Skeletal muscle tissue (tissue), 4 donors: Measurements from ENCODE around the gene MAML3. TPM values are rescaled to one million over a fixed set of nuclear protein-coding genes. Genes with fewer than 3 reads are reported as not detected.

Experiments used
- H3K27ac ChIP-seq: one replicate; pipeline ENCODE4 v1.7.0; 2013; ENCODE audit warnings: mild to moderate bottlenecking, low read depth, low read length, inconsistent platforms
- H3K27me3 ChIP-seq, 3 donors: one replicate each; pipeline ENCODE4 v1.7.0; 2013; ENCODE audit warnings: low read length in 3 of 3; ENCODE audit not compliant: control insufficient read depth in 3 of 3, insufficient read depth in 3 of 3
- H3K36me3 ChIP-seq, 3 donors: one replicate each; pipeline ENCODE4 v1.7.0; 2013; ENCODE audit warnings: low read length in 3 of 3; ENCODE audit not compliant: control insufficient read depth in 3 of 3, insufficient read depth in 3 of 3
- H3K4me1 ChIP-seq, 3 donors: one replicate each; pipeline ENCODE4 v1.7.0; 2013; ENCODE audit warnings: low read length in 3 of 3, mild to moderate bottlenecking in 3 of 3; ENCODE audit not compliant: control insufficient read depth in 3 of 3, insufficient read depth in 3 of 3
- H3K4me3 ChIP-seq, 3 donors: one replicate each; pipeline ENCODE4 v1.7.0; 2013; ENCODE audit warnings: low read length in 3 of 3
- H3K9ac ChIP-seq, 3 donors: one replicate each; pipeline ENCODE4 v1.7.0; 2013; ENCODE audit warnings: low read length in 3 of 3, mild to moderate bottlenecking in 3 of 3, moderate library complexity in 2 of 3, low read depth in 1 of 3
- H3K9me3 ChIP-seq, 3 donors: one replicate each; pipeline ENCODE4 v1.7.0; 2013; ENCODE audit warnings: low read length in 3 of 3; ENCODE audit not compliant: control insufficient read depth in 3 of 3
- total RNA-seq: library from RNA; depleted of rRNA; stranded (reverse); fragments of >200 nt; gene quantifications from one replicate; pipeline ENCODE4 v1.2.3, GENCODE V29; 2014
- donor health status: Osteomylitis.

The MAML3 gene
- total RNA-seq, 1 donor from 2014 or later = 3.1 TPM

DNA sequence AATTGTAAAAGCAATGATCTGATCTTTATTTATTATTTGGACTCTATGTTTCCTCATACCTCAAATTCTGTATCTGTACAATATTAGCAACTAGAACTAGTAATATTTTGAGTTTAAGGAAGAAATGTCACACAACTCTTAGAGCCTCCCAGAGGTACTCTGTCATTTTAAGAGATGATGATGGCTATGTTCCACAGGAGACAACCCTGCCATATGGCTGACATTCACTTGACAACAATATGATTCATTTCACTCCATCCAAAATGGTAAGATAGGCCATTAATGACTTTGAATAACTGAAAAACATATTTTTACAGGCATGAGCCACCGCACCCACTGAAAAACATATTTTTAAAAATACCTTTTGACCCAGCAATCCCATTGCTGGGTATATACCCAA is 190.3 kb downstream of the MAML3 start:
- Histone ChIP-seq H3K4me1 (peaks cover 0 to 3% (median 0%) of the 10 kb centered on the region in 3 donors), H3K4me3 (no peak overlapping the region), H3K9me3 (no peaks in the 10 kb centered on the region)

DNA sequence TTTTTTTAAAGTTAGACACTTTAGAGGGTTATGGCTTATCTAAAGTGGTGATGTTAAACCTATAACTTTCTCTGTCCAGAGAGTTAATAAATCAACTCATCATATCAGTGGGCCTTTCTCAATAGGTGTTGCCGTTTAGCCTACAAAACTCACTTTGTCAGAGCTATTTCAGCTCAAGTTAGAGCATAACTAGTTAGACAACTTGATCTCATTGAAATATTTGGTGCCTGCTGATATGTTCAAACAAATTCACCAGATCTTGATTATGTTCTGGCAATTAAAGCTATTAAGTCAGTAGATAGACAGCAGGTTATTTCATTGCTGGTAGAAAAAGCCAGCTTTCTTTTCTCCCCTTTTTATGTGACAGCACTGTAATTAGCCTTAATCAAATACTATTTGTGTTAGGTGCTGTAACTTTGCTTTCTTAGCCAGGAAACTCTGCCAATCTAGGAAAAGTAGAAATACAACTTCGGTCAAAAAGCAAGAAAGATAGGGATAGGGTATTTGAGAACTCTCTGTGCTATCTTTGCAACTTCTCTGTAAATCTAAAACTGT is 191.8 kb downstream of the MAML3 start:
- Histone ChIP-seq H3K27ac (no peak overlapping the region), H3K4me1 (peaks cover 0 to 3% (median 0%) of the 10 kb centered on the region in 3 donors), H3K9me3 (no peaks in the 10 kb centered on the region), H3K27me3 (no peaks in the 10 kb centered on the region), H3K4me3 (no peak overlapping the region), H3K9ac (no peak overlapping the region), H3K36me3 (no peaks in the 10 kb centered on the region)

More for the DNA sequence above, 190.3 kb downstream of the MAML3 start:
- Histone ChIP-seq H3K27me3 (no peaks in the 10 kb centered on the region), H3K36me3 (no peaks in the 10 kb centered on the region), H3K9ac (no peak overlapping the region), H3K27ac (no peak overlapping the region)

DNA sequence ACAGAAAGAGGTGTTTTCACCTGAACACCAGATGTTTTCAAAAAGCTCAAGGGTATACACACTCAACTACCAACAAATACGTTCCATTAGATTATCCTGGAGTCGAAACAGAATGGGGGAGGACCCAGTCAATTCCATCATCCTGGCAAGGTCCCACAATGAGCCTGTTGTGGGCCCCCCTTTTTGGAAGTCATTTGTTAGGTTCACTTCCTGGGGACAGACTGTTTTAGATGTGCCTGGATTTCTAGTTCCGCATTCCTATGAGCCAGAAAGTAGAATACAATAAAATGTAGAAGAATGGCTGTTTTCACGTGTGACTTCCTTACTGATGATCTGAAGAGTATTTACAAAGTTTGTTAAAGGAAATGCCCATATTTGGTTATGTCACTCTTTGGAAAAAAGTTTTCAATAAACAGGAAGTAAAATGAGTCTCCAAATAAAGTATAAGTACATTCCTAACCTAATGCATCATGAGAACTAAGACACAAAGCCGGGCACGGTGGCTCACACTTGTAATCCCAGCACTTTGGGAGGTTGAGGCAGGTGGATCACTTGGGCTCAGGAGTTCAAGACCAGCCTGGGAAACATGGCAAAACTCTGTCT is 192.5 kb downstream of the MAML3 start:
- no peaks in the 10 kb centered on the region for H3K9me3 ChIP-seq
- no peaks in the 10 kb centered on the region for H3K36me3 ChIP-seq
- H3K27me3 ChIP-seq = no peaks in the 10 kb centered on the region
- H3K27ac ChIP-seq = no peak overlapping the region
- no peak overlapping the region for H3K4me3 ChIP-seq
- peaks cover 3 to 10% (median 3%) of the 10 kb centered on the region in 3 donors for H3K4me1 ChIP-seq
- no peak overlapping the region for H3K9ac ChIP-seq

DNA sequence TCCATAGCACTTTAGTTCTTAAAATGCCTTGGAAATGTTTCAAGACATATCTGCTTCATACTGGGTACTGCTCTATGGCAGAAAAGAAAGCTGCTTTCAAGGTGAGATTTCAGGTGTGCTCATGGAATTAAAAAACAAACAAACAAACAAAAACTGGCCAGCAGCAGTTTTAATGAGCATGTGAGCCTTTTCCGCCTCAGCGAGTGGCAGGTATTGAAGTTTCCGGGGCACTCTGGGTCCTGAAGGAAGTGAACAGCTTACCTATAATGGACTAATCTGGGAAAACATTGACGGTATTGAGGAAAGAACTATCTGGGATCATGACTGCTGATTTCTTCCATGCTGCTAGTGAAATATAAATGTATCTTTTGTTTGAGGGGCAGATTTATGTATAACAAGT is 194.6 kb downstream of the MAML3 start:
- H3K9me3 ChIP-seq = no peaks in the 10 kb centered on the region
- H3K27ac ChIP-seq = no peak overlapping the region
- no peak overlapping the region for H3K4me3 ChIP-seq
- peaks cover 3 to 7% (median 6%) of the 10 kb centered on the region in 3 donors for H3K4me1 ChIP-seq
- H3K36me3 ChIP-seq = no peaks in the 10 kb centered on the region
- H3K27me3 ChIP-seq = no peaks in the 10 kb centered on the region
- no peak overlapping the region for H3K9ac ChIP-seq

DNA sequence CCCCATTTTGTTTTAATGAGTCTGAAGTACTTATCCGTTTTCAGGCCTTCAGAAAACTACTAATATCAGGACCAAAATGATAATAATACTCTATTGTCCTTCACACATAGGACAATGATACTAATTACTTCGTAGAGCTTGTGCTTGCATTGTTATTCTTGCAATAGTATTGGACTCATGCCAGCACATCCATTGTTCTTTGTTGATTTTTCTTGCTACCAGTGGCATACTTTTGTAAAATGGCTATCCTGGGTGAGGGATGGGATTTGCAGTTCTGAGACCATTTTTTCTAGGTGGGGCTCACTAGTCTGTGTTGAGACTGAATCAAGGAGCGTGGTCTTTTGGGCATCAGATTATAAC is 195.3 kb downstream of the MAML3 start:
- peaks cover 3 to 7% (median 6%) of the 10 kb centered on the region in 3 donors for H3K4me1 ChIP-seq
- no peaks in the 10 kb centered on the region for H3K27me3 ChIP-seq
- no peak overlapping the region for H3K4me3 ChIP-seq
- no peaks in the 10 kb centered on the region for H3K36me3 ChIP-seq
- H3K27ac ChIP-seq = no peak overlapping the region
- no peaks in the 10 kb centered on the region for H3K9me3 ChIP-seq
- no peak overlapping the region for H3K9ac ChIP-seq

DNA sequence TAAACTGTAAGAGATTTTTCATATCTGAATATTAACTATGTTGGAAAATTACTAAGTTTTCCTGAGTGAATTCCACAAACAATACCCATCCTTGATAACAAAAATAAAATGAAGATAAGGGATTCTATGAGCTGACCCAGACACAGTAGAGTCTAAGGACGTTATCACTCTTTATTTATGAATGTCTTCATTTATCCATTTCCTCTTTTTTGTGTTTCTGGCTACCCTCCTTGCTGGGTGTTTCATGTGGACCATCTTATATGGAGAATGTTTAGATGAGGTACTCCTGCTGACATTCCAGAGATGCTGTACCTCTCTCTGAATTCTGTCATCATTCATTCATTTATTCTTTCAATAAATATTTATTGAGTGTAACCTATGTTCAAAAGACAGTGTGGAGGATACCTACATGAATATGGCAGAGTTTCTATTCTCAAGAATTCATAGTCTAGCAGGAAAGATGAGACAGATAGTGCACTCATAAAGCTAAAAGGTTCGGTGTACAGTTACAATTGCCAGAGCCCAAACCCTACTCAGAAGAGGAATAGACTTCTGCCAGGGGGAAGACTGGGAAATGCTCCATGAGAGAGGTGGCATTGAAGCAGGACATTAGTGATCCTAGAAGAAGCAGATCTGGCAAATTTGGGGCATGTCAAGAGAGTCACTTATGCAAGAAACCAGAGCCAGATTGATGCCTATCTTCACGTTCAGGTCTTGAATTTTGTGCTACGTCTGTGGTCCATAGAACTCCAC is 195.8 kb downstream of the MAML3 start:
- no peak overlapping the region for H3K27ac ChIP-seq
- no peak overlapping the region for H3K9ac ChIP-seq
- H3K9me3 ChIP-seq = no peaks in the 10 kb centered on the region
- no peak overlapping the region for H3K4me3 ChIP-seq
- peaks cover 3 to 7% (median 6%) of the 10 kb centered on the region in 3 donors for H3K4me1 ChIP-seq
- no peaks in the 10 kb centered on the region for H3K27me3 ChIP-seq
- no peaks in the 10 kb centered on the region for H3K36me3 ChIP-seq

DNA sequence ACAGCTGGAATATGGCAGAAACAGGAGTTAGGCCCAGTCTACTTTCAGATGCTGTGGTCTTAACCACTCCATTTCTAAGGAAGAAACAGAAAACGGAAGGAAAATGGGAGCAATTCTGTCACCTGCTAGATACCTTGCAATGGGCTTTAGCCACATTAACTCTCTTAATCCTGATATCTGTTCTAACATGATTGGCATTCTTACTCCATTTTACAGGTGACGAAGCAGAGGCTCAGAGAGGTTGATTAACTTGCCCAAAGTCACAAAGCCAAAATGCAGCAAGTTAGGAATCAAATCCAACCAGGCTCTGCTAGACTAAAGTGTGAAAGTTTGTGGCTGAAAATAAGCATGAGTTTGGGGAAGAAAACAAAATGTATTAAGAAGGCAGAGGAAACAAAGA is 196.9 kb downstream of the MAML3 start:
- no peak overlapping the region for H3K27ac ChIP-seq
- no peak overlapping the region for H3K4me3 ChIP-seq
- H3K36me3 ChIP-seq = no peaks in the 10 kb centered on the region
- H3K9ac ChIP-seq = no peak overlapping the region
- H3K9me3 ChIP-seq = no peaks in the 10 kb centered on the region
- H3K27me3 ChIP-seq = no peaks in the 10 kb centered on the region
- H3K4me1 ChIP-seq = peaks cover 3 to 7% (median 6%) of the 10 kb centered on the region in 3 donors

DNA sequence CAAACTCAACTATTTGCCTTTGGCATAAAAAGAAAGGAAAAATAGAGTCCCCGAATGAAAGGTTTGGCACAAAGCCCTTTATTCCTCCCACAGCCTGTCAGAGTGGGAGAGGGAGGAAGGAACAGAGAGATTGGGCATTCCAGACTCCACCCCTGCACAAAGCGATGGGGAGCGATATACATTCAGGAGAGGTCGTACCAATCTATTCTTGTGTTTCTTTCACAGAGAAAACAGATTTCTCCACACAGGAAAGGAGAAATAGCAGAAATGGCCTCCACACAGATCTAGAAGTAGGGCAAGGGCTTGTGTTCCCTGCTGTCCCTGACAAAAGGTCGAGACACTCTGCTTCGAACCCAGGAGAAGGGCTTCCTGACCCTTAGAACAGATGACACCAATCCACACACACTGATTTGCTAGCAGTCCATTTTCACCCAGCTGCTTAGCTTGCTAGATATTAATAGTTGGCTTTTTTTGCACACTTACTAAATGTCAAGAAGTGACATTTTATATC is 197.4 kb downstream of the MAML3 start:
- no peaks in the 10 kb centered on the region for H3K27me3 ChIP-seq
- H3K9ac ChIP-seq = no peak overlapping the region
- H3K36me3 ChIP-seq = no peaks in the 10 kb centered on the region
- H3K9me3 ChIP-seq = no peaks in the 10 kb centered on the region
- peak overlapping the region in 1 of 3 donors; percentile 25 for H3K4me3 ChIP-seq
- no peak overlapping the region for H3K27ac ChIP-seq
- H3K4me1 ChIP-seq = peaks cover 3 to 7% (median 6%) of the 10 kb centered on the region in 3 donors

DNA sequence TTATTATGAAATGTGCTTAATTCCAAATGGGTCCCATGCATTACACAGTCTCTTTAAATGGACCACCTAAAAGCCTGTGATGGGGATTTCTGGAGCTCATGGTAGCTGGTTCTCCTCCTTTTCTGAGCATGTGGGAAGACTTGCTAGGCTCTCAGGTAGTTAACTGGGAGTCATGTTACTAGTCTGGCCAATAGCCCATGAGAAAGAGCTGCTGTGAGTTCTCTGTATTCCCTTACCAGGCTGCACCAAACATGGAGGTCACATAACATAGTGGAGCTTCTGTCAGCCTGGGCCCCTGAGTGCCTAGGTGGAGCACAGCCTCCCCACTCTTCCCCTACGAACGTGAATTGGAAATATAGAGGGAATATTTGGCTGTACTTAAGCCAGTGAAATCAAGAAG is 198.4 kb downstream of the MAML3 start:
- H3K9ac ChIP-seq = no peak overlapping the region
- no peaks in the 10 kb centered on the region for H3K27me3 ChIP-seq
- no peaks in the 10 kb centered on the region for H3K36me3 ChIP-seq
- H3K27ac ChIP-seq = no peak overlapping the region
- H3K4me3 ChIP-seq = no peak overlapping the region
- H3K9me3 ChIP-seq = no peaks in the 10 kb centered on the region
- peaks cover 3 to 7% (median 6%) of the 10 kb centered on the region in 3 donors for H3K4me1 ChIP-seq

DNA sequence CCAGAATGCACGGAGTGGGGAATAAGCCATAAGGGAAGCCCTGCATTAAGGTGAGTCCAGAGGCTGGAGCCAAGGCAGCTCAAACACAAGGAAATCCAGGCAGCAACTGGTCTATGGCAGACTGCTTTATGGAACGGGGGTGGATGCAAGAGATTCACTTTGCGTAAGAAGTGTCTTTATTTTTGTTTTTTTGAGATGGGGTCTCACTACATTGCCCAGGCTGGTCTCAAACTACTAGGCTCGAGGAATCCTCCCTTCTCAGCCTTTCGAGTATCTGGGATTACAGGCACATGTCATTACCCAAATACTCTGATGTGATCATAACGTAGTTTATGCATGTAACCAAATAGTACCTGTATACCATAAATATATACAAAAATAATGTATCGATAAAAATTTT is 199.5 kb downstream of the MAML3 start:
- Histone ChIP-seq H3K4me3 (no peak overlapping the region), H3K27me3 (no peaks in the 10 kb centered on the region), H3K36me3 (no peaks in the 10 kb centered on the region), H3K9me3 (no peaks in the 10 kb centered on the region), H3K9ac (no peak overlapping the region), H3K4me1 (peaks cover 3 to 7% (median 6%) of the 10 kb centered on the region in 3 donors), H3K27ac (no peak overlapping the region)
